WTC11 (cell line): ENCODE data around the gene YDJC. TPM values are rescaled to one million over a fixed set of nuclear protein-coding genes. Genes with fewer than 3 reads are reported as not detected.

Experiments
- ATAC-seq: fragments of 200-7000 bp; cut with Tn5 transposase; 2 replicates; pipeline ENCODE4 v1.10.0; 2021; ENCODE audit warnings: mild to moderate bottlenecking, moderate library complexity
- CTCF ChIA-PET: fragments of 300-600 bp; sonication (Branson Sonifier 250); formaldehyde crosslinking; loops from one replicate; lab custom pipeline; 2021; ENCODE audit warnings: antibody characterized with exemption; lab: Charles Lee
- POLR2A ChIA-PET: fragments of 350-600 bp; sonication (Branson Sonifier 250); formaldehyde crosslinking; loops from one replicate; lab custom pipeline; 2021; ENCODE audit warnings: antibody characterized with exemption; lab: Charles Lee
- DNase-seq: peaks from one replicate; pipeline ENCODE4 v3.0.0; 2021; ENCODE audit warnings: low spot score
- H3K27ac Mint-ChIP-seq: 2 replicates; pipeline ENCODE4 v1.8.0; 2021; ENCODE audit warnings: mixed read lengths
- H3K27me3 Mint-ChIP-seq: 2 replicates; pipeline ENCODE4 v1.8.0; 2021; ENCODE audit warnings: low read depth, mild to moderate bottlenecking, moderate library complexity, mixed read lengths
- H3K36me3 Mint-ChIP-seq: 2 replicates; pipeline ENCODE4 v1.8.0; 2021; ENCODE audit warnings: mixed read lengths
- H3K4me1 Mint-ChIP-seq: 2 replicates; pipeline ENCODE4 v1.8.0; 2022; ENCODE audit warnings: mixed read lengths
- H3K4me3 Mint-ChIP-seq: 2 replicates; pipeline ENCODE4 v1.8.0; 2021; ENCODE audit warnings: mild to moderate bottlenecking, moderate library complexity, mixed read lengths
- H3K9me3 Mint-ChIP-seq: 2 replicates; pipeline ENCODE4 v1.8.0; 2021; ENCODE audit warnings: mixed read lengths
- IRF2 ChIP-seq: sonication (generic); formaldehyde crosslinking; IDR thresholded peaks from 2 replicates; pipeline ENCODE4 v1.8.0; 2022; ENCODE audit warnings: low read depth, missing genetic modification reagents, borderline replicate concordance
- NR2C2 ChIP-seq: sonication (generic); formaldehyde crosslinking; IDR thresholded peaks from 2 replicates; pipeline ENCODE4 v1.8.0; 2022; ENCODE audit warnings: mild to moderate bottlenecking, missing genetic modification reagents
- NR3C1 ChIP-seq: sonication (generic); formaldehyde crosslinking; conservative IDR thresholded peaks from 2 replicates; pipeline ENCODE4 v1.8.1; 2023; ENCODE audit warnings: low read depth, mild to moderate bottlenecking, missing genetic modification reagents
- SMAD4 ChIP-seq: sonication (generic); formaldehyde crosslinking; IDR thresholded peaks from 2 replicates; pipeline ENCODE4 v1.8.0; 2022; ENCODE audit warnings: mild to moderate bottlenecking, missing genetic modification reagents
- SP1 ChIP-seq: sonication (generic); formaldehyde crosslinking; conservative IDR thresholded peaks from 2 replicates; pipeline ENCODE4 v1.8.1; 2022; ENCODE audit warnings: missing genetic modification reagents
- TCF7 ChIP-seq: sonication (generic); formaldehyde crosslinking; IDR thresholded peaks from 2 replicates; pipeline ENCODE4 v1.8.0; 2022; ENCODE audit warnings: mild to moderate bottlenecking, low read depth, missing genetic modification reagents, moderate library complexity
- TEAD1 ChIP-seq: sonication (generic); formaldehyde crosslinking; IDR thresholded peaks from 2 replicates; pipeline ENCODE4 v1.8.0; 2022; ENCODE audit warnings: mild to moderate bottlenecking, missing genetic modification reagents
- TP53 ChIP-seq: sonication (generic); formaldehyde crosslinking; IDR thresholded peaks from 2 replicates; pipeline ENCODE4 v1.8.1; 2023; ENCODE audit warnings: mild to moderate bottlenecking, missing genetic modification reagents
- ZBTB21 ChIP-seq: sonication (generic); formaldehyde crosslinking; IDR thresholded peaks from 2 replicates; pipeline ENCODE4 v1.8.1; 2023; ENCODE audit warnings: mild to moderate bottlenecking, missing genetic modification reagents, borderline replicate concordance
- ZNF219 ChIP-seq: sonication (generic); formaldehyde crosslinking; IDR thresholded peaks from 2 replicates; pipeline ENCODE4 v1.8.0; 2023; ENCODE audit warnings: missing genetic modification reagents, mild to moderate bottlenecking, borderline replicate concordance
- total RNA-seq: library from RNA; stranded (reverse); gene quantifications from 3 replicates; pipeline ENCODE4 v1.2.3, GENCODE V29; 2021
- TF ChIP-seq, protein P1 (sequence below): sonication (generic); formaldehyde crosslinking; IDR thresholded peaks from 2 replicates; pipeline ENCODE4 v1.8.1; 2022; ENCODE audit warnings: missing genetic modification reagents, borderline replicate concordance
- TF ChIP-seq, protein P2 (sequence below): fragments of 250-450 bp; sonication (Bioruptor Pico); IDR thresholded peaks from 2 replicates; pipeline ENCODE4 v1.9.0; 2021; ENCODE audit warnings: mild to moderate bottlenecking
- TF ChIP-seq, protein P3 (sequence below): sonication (generic); formaldehyde crosslinking; IDR thresholded peaks from 2 replicates; pipeline ENCODE4 v1.8.0; 2022; ENCODE audit warnings: mild to moderate bottlenecking, missing genetic modification reagents
- TF ChIP-seq, protein P4 (sequence below): sonication (generic); formaldehyde crosslinking; conservative IDR thresholded peaks from 2 replicates; pipeline ENCODE4 v1.8.1; 2023; ENCODE audit warnings: mild to moderate bottlenecking, low read depth, missing genetic modification reagents, moderate library complexity
- TF ChIP-seq, protein P5 (sequence below): fragments of 200-600 bp; IDR thresholded peaks from 2 replicates; pipeline ENCODE4 v1.8.0; 2022; ENCODE audit warnings: antibody characterized with exemption
- TF ChIP-seq, protein P6 (sequence below): sonication (generic); formaldehyde crosslinking; IDR thresholded peaks from 2 replicates; pipeline ENCODE4 v1.8.1; 2023; ENCODE audit warnings: mild to moderate bottlenecking, moderate library complexity, missing genetic modification reagents
- TF ChIP-seq, protein P7 (sequence below): sonication (generic); formaldehyde crosslinking; IDR thresholded peaks from 2 replicates; pipeline ENCODE4 v1.8.0; 2023; ENCODE audit warnings: missing genetic modification reagents, mild to moderate bottlenecking, borderline replicate concordance

YDJC gene
- total RNA-seq, 1 experiment from 2014 or later: 39.8 TPM

DNA sequence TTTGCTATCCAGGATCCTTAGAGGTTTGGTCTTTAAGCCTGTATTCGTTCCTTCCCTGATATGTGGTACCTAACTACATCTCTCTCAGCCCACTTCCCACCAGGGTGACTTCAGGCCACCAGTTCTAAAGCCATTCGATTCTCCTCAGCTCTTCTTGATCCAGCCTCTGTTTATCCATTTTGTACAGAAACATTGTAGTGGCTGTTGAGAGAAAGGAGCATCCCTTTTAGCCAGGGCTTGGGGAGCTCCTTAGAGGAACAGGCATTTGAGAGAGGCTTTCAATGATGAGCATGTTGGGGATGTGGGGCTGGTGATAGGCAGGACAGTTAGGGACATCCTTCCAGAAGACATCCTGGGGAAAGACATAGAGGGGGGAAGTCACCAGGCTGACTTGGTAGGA, 44.4 kb downstream of the YDJC start:
- ChIA-PET CTCF (interaction anchor here (1.1 to 1.5 kb wide), 3 partner anchors 8 to 44 kb away, joined by 3 to 5 read pairs (median 3); partner anchors contain the start of gene YDJC), POLR2A (no interaction called here)
- DNase-seq: no peak
- Mint-ChIP-seq H3K4me1 (peaks cover 16% of the 10 kb centered on the region), H3K4me3 (no peak overlapping the region), H3K27me3 (no peaks in the 10 kb centered on the region), H3K9me3 (no peaks in the 10 kb centered on the region), H3K36me3 (peaks cover 4% of the 10 kb centered on the region; the same call in 1 of the 2 replicates), H3K27ac (peak overlapping the region; percentile 3)
- no peak for ATAC-seq
- TF ChIP-seq ZBTB21 (CRISPR knock-in tag) (no peak), TP53 (CRISPR knock-in tag) (no peak), SP1 (CRISPR knock-in tag) (no peak), TEAD1 (CRISPR knock-in tag) (no peak)
- TF ChIP-seq, protein P1, sequence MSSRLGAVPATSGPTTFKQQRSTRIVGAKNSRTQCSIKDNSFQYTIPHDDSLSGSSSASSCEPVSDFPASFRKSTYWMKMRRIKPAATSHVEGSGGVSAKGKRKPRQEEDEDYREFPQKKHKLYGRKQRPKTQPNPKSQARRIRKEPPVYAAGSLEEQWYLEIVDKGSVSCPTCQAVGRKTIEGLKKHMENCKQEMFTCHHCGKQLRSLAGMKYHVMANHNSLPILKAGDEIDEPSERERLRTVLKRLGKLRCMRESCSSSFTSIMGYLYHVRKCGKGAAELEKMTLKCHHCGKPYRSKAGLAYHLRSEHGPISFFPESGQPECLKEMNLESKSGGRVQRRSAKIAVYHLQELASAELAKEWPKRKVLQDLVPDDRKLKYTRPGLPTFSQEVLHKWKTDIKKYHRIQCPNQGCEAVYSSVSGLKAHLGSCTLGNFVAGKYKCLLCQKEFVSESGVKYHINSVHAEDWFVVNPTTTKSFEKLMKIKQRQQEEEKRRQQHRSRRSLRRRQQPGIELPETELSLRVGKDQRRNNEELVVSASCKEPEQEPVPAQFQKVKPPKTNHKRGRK (CRISPR knock-in tag): no peak
- TF ChIP-seq, protein P2, sequence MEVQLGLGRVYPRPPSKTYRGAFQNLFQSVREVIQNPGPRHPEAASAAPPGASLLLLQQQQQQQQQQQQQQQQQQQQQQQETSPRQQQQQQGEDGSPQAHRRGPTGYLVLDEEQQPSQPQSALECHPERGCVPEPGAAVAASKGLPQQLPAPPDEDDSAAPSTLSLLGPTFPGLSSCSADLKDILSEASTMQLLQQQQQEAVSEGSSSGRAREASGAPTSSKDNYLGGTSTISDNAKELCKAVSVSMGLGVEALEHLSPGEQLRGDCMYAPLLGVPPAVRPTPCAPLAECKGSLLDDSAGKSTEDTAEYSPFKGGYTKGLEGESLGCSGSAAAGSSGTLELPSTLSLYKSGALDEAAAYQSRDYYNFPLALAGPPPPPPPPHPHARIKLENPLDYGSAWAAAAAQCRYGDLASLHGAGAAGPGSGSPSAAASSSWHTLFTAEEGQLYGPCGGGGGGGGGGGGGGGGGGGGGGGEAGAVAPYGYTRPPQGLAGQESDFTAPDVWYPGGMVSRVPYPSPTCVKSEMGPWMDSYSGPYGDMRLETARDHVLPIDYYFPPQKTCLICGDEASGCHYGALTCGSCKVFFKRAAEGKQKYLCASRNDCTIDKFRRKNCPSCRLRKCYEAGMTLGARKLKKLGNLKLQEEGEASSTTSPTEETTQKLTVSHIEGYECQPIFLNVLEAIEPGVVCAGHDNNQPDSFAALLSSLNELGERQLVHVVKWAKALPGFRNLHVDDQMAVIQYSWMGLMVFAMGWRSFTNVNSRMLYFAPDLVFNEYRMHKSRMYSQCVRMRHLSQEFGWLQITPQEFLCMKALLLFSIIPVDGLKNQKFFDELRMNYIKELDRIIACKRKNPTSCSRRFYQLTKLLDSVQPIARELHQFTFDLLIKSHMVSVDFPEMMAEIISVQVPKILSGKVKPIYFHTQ (CRISPR knock-in tag): no peak
- TF ChIP-seq, protein P3, sequence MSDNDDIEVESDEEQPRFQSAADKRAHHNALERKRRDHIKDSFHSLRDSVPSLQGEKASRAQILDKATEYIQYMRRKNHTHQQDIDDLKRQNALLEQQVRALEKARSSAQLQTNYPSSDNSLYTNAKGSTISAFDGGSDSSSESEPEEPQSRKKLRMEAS (CRISPR knock-in tag): no peak
- TF ChIP-seq, all 79 proteins: peak for 0

DNA sequence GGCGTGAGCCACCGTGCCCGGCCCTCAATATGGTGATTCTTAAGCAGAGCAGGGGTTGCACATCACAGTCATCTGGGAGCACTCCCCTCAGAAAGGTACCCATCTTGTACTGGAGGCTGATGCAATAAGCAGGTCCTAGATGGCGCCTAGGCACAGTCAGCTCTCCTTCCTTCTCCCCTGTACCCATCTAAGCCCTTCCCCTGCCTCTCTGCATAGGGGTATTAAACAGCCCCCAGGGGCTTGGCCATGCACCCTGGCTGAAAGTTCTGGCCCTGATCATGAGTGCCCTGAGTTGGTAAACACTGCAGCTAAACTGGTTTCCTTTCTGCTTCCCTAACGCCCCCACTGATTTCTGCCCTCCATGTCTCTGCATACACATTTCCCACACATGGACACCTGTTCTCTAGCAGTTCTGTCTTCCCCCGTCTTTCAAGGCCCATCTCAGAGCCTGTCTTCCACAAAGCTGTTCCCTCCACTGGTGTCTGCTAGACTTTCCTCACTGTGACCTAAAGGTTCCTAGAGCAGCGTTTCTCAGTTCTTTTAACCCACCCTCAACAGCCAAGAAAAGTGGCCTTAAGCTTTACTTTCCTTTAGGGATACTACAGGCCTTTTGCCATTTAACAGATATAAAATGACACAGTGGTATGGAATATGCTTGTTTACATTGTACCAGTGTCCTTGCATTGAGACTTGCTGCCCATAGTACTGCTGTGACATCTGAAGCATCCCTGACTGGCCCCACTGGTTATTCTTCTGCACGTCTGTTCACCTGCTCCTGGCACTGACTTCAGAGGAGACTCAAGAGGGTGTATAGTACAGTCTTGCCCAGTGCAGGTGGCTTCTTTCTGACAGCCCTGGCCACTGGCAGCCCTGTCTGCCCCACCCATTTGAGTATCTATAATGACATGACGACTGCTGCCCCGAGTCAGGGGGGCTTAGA, 46.8 kb downstream of the YDJC start:
- ChIA-PET POLR2A (no interaction called here), CTCF (interaction anchor here (1.7 kb wide), 1 partner anchor 135 kb away, joined by 5 read pairs; no protein-coding TSS in a partner anchor)
- no peak for ATAC-seq
- DNase-seq: no peak
- Mint-ChIP-seq H3K9me3 (no peaks in the 10 kb centered on the region), H3K4me3 (no peak overlapping the region), H3K36me3 (peaks cover 4% of the 10 kb centered on the region; the same call in 1 of the 2 replicates), H3K27me3 (no peaks in the 10 kb centered on the region), H3K27ac (peak overlapping the region; percentile 45), H3K4me1 (peaks cover 13% of the 10 kb centered on the region)
- TF ChIP-seq, protein P4, sequence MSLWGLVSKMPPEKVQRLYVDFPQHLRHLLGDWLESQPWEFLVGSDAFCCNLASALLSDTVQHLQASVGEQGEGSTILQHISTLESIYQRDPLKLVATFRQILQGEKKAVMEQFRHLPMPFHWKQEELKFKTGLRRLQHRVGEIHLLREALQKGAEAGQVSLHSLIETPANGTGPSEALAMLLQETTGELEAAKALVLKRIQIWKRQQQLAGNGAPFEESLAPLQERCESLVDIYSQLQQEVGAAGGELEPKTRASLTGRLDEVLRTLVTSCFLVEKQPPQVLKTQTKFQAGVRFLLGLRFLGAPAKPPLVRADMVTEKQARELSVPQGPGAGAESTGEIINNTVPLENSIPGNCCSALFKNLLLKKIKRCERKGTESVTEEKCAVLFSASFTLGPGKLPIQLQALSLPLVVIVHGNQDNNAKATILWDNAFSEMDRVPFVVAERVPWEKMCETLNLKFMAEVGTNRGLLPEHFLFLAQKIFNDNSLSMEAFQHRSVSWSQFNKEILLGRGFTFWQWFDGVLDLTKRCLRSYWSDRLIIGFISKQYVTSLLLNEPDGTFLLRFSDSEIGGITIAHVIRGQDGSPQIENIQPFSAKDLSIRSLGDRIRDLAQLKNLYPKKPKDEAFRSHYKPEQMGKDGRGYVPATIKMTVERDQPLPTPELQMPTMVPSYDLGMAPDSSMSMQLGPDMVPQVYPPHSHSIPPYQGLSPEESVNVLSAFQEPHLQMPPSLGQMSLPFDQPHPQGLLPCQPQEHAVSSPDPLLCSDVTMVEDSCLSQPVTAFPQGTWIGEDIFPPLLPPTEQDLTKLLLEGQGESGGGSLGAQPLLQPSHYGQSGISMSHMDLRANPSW: no peak
- TF ChIP-seq ZNF219 (CRISPR knock-in tag) (no peak), IRF2 (CRISPR knock-in tag) (no peak), NR3C1 (CRISPR knock-in tag) (no peak), NR2C2 (no peak), TCF7 (CRISPR knock-in tag) (no peak), SMAD4 (CRISPR knock-in tag) (no peak)
- TF ChIP-seq, protein P5, sequence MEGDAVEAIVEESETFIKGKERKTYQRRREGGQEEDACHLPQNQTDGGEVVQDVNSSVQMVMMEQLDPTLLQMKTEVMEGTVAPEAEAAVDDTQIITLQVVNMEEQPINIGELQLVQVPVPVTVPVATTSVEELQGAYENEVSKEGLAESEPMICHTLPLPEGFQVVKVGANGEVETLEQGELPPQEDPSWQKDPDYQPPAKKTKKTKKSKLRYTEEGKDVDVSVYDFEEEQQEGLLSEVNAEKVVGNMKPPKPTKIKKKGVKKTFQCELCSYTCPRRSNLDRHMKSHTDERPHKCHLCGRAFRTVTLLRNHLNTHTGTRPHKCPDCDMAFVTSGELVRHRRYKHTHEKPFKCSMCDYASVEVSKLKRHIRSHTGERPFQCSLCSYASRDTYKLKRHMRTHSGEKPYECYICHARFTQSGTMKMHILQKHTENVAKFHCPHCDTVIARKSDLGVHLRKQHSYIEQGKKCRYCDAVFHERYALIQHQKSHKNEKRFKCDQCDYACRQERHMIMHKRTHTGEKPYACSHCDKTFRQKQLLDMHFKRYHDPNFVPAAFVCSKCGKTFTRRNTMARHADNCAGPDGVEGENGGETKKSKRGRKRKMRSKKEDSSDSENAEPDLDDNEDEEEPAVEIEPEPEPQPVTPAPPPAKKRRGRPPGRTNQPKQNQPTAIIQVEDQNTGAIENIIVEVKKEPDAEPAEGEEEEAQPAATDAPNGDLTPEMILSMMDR: no peak
- TF ChIP-seq, protein P6, sequence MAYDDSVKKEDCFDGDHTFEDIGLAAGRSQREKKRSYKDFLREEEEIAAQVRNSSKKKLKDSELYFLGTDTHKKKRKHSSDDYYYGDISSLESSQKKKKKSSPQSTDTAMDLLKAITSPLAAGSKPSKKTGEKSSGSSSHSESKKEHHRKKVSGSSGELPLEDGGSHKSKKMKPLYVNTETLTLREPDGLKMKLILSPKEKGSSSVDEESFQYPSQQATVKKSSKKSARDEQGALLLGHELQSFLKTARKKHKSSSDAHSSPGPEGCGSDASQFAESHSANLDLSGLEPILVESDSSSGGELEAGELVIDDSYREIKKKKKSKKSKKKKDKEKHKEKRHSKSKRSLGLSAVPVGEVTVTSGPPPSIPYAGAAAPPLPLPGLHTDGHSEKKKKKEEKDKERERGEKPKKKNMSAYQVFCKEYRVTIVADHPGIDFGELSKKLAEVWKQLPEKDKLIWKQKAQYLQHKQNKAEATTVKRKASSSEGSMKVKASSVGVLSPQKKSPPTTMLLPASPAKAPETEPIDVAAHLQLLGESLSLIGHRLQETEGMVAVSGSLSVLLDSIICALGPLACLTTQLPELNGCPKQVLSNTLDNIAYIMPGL (CRISPR knock-in tag): no peak
- TF ChIP-seq, protein P7, sequence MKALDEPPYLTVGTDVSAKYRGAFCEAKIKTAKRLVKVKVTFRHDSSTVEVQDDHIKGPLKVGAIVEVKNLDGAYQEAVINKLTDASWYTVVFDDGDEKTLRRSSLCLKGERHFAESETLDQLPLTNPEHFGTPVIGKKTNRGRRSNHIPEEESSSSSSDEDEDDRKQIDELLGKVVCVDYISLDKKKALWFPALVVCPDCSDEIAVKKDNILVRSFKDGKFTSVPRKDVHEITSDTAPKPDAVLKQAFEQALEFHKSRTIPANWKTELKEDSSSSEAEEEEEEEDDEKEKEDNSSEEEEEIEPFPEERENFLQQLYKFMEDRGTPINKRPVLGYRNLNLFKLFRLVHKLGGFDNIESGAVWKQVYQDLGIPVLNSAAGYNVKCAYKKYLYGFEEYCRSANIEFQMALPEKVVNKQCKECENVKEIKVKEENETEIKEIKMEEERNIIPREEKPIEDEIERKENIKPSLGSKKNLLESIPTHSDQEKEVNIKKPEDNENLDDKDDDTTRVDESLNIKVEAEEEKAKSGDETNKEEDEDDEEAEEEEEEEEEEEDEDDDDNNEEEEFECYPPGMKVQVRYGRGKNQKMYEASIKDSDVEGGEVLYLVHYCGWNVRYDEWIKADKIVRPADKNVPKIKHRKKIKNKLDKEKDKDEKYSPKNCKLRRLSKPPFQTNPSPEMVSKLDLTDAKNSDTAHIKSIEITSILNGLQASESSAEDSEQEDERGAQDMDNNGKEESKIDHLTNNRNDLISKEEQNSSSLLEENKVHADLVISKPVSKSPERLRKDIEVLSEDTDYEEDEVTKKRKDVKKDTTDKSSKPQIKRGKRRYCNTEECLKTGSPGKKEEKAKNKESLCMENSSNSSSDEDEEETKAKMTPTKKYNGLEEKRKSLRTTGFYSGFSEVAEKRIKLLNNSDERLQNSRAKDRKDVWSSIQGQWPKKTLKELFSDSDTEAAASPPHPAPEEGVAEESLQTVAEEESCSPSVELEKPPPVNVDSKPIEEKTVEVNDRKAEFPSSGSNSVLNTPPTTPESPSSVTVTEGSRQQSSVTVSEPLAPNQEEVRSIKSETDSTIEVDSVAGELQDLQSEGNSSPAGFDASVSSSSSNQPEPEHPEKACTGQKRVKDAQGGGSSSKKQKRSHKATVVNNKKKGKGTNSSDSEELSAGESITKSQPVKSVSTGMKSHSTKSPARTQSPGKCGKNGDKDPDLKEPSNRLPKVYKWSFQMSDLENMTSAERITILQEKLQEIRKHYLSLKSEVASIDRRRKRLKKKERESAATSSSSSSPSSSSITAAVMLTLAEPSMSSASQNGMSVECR (CRISPR knock-in tag): no peak
